ENCODE results near the gene LILRA6.
"Not testable (repeated sequence)": the region's sequence is repeated elsewhere in the genome, so short reads cannot be mapped to it uniquely, and the experiment has no call there.

Gene LILRA6

GRCh38 chr19:54242646-54243045 lies at the start of gene LILRA6:
LILRA6 (minus strand) TSS chr19:54242790.
- not testable (repeated sequence) for FAIRE-seq

GRCh38 chr19:54289160-54289559 lies 46.6 kb upstream of the LILRA6 start:
- not testable (repeated sequence) for FAIRE-seq; DNase-seq (ENCODE audit: insufficient read length, low spot score)

More at GRCh38 chr19:54242646-54243045, at the start of gene LILRA6:
- DNase-seq (ENCODE audit: insufficient read length, low spot score), result not testable (repeated sequence)

- TF ChIP-seq POLR2A (IDR thresholded peaks at IDR 0.05; ENCODE audit: low read depth, low read length), result no peak
- DNase-seq (ENCODE audit: insufficient read length, low spot score) (no peak), FAIRE-seq (no peak)
Observed at GRCh38 chr19:54287456-54287855, 44.9 kb upstream of the LILRA6 start.

- FAIRE-seq; DNase-seq (ENCODE audit: insufficient read length, low spot score): not testable (repeated sequence)
Observed at GRCh38 chr19:54286283-54286682, 43.7 kb upstream of the LILRA6 start.

GRCh38 chr19:54285427-54286056 lies 43.0 kb upstream of the LILRA6 start:
- FAIRE-seq; DNase-seq (ENCODE audit: insufficient read length, low spot score): not testable (repeated sequence)

GRCh38 chr19:54282686-54283470 lies 40.3 kb upstream of the LILRA6 start:
- no peak for DNase-seq (ENCODE audit: insufficient read length, low spot score)
- TF ChIP-seq POLR2A (IDR thresholded peaks at IDR 0.05; ENCODE audit: low read depth, low read length), result no peak
- FAIRE-seq, result no peak

- not testable (repeated sequence) for DNase-seq (ENCODE audit: insufficient read length, low spot score); FAIRE-seq
Observed at GRCh38 chr19:54281729-54282075, 39.1 kb upstream of the LILRA6 start.

GRCh38 chr19:54281007-54281728 lies 38.6 kb upstream of the LILRA6 start, which contains the start of gene LILRB2:
LILRB2 (minus strand) TSS chr19:54281110; CDS start chr19:54280496, 614 bp downstream.
- no peak for FAIRE-seq
- no peak for DNase-seq (ENCODE audit: insufficient read length, low spot score)
- no peak for TF ChIP-seq POLR2A (IDR thresholded peaks at IDR 0.05; ENCODE audit: low read depth, low read length)

GRCh38 chr19:54280441-54280840 lies 37.9 kb upstream of the LILRA6 start:
- not testable (repeated sequence) for DNase-seq (ENCODE audit: insufficient read length, low spot score); FAIRE-seq

- DNase-seq (ENCODE audit: insufficient read length, low spot score); FAIRE-seq: not testable (repeated sequence)
Observed at GRCh38 chr19:54280025-54280424, 37.4 kb upstream of the LILRA6 start.

GRCh38 chr19:54279406-54279962 lies 36.9 kb upstream of the LILRA6 start:
- FAIRE-seq (no peak), DNase-seq (ENCODE audit: insufficient read length, low spot score) (no peak)
- TF ChIP-seq POLR2A (IDR thresholded peaks at IDR 0.05; ENCODE audit: low read depth, low read length), result no peak

GRCh38 chr19:54278571-54279195 lies 36.1 kb upstream of the LILRA6 start:
- DNase-seq (ENCODE audit: insufficient read length, low spot score); FAIRE-seq: not testable (repeated sequence)

GRCh38 chr19:54278056-54278455 lies 35.5 kb upstream of the LILRA6 start:
- FAIRE-seq; DNase-seq (ENCODE audit: insufficient read length, low spot score): not testable (repeated sequence)

- not testable (repeated sequence) for FAIRE-seq
Observed at GRCh38 chr19:54277111-54277615, 34.6 kb upstream of the LILRA6 start.

More at GRCh38 chr19:54277111-54277615, 34.6 kb upstream of the LILRA6 start:
- DNase-seq (ENCODE audit: insufficient read length, low spot score), result not testable (repeated sequence)
